Measurements from ENCODE around the gene PKP1.

The PKP1 gene

DNA sequence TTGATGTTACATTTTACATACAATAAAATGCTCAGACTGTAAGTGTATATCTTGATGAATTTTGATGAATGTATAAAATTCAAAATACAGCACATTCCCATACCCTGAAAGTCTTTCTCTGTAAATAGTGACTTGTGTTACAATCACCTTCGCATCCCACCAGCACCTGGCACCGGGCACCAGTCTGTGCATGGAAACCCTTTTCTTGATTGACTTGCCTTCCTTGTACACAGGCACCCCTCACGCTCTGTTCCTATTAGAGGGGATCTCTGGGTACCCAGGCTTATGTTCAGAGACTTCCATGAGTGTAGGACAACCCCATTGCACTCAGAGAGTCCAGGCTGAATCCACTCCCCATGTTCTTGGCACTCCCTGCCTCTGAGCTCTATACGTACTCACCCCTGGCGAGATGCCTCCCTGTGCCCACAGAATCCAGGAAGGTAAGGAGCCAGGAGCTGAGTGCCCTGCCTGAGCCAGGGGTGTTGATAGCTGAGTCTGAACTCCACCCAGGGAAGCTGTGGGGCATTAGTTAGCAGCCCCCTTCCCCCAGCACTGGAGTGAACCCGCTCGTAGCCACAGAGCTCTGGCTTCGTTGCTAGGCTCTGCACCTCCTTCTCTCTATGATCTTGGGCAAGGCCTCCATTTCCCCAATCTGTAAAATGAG lies 22.5 kb upstream of the PKP1 start:
- no peak for DNase-seq

DNA sequence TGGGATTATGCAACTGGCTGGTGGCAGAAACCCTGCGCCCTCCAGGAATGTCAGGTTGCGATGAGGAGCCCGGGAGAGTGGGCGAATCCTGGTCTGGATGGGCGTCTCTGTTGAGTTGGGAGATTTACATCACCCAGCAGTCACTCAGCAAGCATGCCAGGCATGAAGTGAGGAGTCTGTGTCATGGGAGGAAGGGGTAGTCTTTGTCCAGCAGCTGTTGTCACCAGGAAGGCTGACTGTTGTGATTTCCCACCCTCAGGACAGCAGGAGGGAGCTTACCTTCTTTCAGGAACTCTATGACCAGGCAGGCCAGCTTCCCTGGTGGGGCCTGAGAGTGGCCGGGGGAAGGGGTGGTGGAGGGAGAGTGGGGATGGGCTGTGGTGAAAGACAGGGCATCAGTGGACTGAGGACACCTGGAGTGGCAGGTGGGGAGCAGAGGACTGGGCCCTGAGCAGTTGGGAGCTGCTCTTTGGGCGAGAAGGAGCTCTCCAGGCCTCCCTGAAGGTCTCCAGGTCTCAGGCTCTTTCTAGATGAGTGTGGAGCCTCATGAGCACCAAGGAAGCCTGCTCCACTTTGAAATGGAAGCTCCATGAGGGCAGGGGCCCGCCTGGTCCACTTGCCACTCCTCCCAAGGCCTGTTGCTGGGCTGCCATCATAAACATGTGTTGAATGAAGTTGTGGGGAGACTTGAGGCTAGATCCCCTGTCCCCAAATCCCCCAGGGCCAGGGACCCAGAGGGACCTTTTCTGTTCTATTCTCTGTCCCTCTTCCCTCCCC lies 21.3 kb upstream of the PKP1 start:
- no peak for DNase-seq

DNA sequence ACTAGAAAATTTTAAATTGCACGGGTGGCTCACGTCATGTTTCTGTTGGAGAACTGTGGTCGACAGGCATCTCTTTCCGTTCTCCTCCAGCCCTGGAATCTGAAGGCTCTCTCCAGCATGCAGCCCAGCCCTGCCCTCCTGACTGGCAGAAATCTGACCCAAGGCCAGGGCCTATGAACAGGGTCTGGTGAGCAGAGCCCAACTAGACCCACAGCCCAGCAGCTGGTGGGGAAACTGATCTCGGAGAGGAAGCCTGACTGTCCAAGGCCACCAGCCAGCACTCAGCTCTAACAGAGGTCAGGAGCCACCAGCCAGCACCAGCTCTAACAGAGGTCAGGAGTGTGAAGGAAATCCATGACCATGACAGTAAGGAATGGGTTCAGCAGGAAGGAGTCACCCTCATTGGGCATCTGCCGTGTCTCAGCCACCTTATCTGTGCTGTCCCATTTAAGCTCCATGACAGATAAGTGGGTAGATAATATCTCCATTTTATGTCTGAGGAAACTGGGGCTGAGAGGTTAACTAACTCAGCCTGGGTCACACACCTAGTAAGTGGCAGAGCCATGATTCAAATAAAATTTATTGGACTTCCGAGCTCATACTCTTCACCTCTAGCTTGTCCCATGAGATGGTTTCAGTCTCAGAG lies 20.2 kb upstream of the PKP1 start:
- DNase-seq = no peak

DNA sequence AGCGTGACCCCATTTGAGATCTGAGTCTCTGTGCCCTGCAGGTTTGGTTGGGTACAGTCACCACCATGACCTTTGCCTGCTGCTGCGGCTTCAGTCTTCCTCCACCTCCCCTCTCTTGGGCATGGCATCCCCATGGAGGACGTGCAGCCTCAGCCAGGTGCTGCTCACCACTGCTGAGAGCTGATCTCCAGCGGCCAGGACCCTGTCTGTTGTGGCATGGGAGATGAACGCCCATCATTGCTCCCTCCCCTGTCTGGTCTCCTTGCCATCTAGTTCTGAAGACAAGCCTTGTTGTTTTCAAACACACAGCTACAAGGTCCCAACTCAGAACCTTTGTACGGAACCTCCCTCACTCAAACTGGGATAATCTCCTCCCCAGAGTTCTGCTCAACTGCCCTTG lies 19.2 kb upstream of the PKP1 start:
- DNase-seq = no peak

DNA sequence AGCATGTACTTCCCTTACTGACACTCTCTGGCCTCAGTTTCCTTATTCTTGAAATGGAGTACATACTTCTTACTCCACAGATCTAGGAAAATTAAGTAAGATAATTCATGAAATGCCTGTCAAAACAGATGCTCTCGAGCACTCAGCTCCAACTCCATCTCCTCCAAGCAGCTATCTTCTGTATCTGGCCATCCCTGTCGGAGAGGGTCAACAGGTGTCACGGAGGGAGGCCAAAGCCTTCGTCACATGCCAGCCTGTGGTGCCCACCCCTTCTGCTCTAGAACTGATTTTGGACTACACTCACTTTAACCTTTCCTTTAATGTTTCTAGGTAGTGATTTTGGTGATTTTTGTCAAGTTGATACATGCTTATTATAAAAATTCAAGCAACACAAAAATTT lies 18.8 kb upstream of the PKP1 start:
- no peak for DNase-seq

DNA sequence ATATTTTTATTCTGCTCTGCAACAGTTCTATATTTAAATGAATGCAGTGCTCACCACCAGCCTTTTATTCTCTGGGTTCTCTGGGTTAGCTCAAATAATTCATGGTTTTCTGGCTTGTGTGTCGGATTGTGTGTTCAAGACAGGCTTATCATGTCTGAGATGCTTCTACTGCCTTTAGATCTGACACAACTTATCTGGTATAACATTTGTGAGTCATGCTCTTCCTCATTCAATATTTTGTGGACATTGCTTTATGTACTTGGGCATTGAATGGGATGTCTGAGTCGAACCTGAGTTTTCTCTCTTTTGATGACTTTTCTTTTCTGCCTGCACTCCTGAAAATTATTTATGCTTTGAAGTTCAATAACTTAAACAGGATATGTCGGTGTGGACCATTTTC lies 17.6 kb upstream of the PKP1 start:
- DNase-seq = no peak

DNA sequence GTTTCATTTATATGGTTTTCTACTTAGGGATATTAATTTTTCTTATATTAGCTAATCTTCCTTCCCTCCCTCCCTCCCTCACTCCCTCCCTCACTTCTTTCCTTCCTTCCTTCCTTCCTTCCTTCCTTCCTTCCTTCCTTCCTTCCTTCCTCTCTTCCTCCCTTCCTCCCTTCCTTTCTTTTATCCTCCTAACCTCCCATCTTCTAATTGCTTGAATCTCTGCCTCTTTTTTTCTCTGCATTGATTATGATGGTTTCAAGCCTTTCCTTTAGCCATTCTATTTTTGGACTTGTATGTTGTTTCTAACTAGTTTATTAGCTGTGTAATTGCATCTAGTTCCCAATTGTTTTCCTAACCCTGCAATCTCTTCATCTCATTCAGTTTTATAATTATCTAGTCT lies 17.0 kb upstream of the PKP1 start:
- no peak for DNase-seq

DNA sequence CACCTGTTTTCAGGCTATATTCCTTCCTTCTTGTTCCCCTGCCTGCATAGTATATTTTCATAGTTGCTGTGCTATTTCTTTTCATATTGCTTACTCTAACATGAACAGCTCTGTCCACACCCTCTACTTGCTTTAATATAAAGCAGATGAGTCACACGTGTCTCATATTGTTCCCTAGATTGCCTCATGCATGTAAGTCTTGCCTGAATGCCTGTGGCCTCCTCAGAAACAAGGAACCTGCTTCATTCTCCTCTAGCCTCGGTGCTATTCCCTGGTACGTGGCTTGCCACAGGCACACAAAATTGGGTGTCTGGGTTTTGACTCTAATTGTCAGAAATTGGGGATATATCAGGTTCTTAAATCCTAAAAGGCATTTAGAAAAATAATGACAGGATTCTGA lies 16.5 kb upstream of the PKP1 start:
- peak in 1 of 3 experiments; percentile 15 for DNase-seq

DNA sequence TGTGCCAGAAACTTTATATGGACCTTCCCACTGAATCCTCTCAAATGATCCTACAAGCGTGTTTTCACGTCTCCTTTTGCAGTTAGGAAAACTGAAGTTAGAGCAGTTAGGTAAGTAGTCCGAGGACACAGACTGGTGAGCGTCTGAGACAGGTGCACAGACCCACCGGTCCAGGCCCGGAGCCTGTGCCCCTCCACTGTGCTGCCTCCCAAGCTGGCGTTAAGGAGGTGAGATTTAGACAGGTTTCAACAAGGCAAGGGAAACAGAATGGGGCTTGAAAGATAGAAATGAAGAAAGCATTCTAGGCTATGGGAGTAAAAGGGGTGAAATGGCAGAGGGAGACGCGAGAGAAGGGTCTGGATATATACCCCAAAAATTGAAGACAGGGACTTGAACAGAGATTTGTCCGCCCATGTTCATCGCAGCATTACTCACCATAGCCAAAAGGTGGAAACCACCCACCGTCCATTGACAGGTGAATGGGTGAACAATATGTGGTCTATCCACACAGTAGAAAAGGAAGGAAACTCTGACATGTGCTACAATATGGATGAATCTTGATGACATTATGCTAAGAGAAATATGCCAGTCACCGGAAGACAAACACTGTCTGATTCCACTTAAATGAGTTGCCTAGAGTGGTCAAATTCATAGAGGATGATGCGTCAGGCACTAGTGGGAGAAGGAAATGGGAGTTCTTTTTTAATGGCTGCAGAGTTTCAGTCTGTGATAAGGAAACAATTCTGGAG lies 15.7 kb upstream of the PKP1 start:
- DNase-seq = no peak

DNA sequence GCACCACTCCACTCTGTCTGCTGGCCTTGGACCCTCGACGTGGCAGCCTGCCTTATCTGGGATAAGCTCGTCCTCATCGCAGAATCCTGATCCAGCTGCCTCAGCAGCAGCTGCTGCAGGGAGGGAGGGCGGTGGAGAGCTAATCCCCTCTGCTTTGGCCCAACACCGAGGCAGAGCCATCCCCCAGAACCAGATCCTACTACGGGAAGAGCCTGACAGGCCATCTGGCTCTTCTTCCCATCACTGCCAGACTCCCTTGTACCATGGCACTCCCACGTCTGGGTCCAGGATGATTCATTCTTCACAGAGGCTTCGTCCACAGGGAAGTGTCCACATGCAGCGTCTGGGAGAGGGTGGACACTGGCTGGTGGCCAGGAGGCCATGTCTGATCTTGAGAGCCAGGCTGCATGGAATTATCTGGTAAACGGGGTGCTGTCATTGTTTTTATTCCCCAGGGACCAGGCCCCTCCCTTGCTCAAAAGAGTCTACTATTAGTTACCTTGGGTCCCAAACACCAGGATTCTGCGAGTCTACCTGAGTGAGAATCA lies 14.6 kb upstream of the PKP1 start:
- no peak for DNase-seq

DNA sequence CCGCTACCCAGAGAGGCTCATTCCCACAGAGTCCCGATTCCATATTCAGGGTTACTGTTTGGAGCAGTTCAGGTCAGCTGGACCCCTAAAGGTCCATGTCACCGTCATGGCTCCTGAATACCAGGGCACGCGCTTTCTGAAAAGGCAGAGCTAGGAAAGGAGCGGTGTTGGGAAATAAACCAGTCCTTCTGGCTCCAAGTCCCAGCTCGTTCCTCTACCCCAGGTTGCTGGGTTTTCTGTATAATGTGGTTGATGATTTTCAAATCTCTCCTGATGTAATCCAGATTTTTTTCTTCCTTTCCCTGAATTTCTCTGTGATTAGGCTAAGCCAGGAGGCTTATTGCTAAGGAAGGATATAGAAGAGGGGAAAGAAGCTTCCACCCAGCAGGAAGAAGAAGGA lies 14.0 kb upstream of the PKP1 start:
- no peak for DNase-seq

DNA sequence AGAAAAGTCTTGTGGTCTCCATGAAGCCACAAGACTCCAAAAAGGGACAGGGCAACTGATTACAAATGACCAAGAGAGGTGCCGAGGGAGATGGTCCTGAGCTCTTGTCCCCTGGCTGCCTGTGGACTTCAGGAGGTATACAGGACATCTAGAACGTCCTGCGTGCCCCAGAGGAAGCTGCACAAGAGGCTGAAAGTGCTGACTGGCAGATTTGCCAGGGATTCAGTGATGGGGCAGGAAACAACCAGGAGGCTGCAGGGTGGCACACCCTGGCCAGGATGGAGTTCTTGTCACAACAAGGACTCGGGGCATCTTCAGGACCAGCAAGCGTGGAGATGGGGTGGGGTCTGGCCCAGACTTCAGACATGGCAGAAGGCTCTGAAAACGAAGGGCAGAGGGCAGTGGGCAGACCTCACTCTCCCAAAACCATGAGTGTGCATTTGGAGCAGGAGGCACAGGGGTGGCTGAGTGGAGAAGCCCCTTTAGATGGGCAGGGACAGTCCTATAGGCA lies 13.4 kb upstream of the PKP1 start:
- no peak for DNase-seq

DNA sequence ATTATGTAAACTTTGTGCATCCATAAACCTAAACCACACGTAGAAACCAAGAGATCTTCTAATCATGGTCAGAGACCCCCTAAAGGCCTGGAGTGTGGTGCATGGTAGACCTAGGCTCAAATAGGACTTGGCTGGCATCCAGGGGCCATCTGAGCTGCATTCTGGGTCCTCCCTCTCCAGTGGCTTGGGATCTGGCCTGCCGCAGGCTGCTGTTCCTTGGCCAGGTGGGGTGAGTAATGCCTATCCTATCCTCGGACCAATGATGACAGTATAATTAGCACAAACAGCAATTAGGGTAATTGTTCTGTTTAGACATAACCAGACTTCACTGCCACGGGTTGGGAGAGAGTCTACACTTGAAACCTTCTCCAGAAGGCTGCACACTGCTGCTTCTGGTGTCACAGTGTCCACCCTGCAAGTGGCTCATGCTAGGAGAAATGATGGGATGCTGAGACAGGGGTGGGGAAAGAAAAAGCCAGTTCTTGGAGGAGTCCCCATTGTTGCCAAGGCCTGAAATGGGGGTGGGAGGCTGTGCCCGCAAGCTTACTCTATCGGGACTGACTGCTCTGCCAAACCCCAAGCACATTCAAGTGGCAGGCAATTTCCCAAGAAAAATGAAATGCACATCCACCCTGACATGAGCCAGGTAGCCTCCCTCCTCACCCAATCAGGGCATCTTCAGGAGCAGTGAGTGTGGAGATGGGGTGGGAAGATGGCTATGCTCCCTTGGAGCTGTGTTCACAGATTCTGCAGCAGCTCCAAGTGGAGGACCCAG lies 12.5 kb upstream of the PKP1 start:
- DNase-seq = peak in 2 of 3 experiments; percentile 46 to 77

DNA sequence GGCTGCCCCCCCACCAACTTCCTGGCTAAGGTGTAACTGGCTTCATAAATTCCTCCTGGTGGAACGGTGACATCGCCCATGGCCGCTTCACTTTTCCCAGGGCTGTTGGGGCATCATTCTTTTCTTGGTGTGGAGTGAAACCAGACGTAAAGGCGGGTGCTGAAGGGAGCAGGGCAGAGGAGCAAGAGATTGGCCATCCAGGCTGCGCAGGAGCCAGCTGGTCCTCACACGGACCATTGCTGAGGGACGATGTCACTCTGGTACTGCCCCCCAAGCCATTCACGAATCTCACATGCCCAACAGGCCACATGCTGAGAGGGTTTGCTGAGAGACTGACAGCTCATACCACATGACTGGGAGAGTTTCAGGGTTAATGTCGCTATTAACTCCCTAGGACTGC lies 10.5 kb upstream of the PKP1 start:
- DNase-seq = no peak

DNA sequence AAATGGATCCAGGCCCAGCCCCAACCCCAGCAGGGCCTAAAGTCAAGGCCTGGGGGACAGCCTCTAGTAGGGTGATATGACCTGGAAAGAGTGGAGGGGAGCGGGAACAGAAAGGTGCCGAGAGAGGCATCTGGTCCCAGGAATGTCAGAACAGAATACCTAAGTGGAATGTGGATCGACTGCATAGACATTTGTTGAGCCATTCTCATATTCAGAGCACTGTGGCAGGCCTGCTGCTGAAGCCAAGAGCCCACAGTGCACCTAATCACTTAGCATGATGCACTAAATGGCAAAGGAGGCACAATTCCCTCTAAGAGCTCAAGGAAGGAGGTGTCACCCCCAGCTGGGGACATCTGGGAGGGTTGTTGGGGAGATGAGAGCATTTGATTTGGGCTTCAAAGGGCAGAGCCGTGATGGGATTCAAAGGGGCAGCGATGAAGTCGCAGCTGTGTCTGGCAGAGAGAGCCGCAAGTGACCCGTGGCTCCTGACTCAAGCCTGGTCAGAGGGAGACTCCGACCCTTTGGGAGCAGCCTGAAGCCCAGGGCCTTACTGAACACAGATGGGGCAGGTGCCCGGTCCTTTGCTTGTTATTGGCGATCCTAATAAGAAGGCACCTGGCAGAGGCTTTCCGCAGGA lies 8.6 kb upstream of the PKP1 start:
- no peak for DNase-seq

DNA sequence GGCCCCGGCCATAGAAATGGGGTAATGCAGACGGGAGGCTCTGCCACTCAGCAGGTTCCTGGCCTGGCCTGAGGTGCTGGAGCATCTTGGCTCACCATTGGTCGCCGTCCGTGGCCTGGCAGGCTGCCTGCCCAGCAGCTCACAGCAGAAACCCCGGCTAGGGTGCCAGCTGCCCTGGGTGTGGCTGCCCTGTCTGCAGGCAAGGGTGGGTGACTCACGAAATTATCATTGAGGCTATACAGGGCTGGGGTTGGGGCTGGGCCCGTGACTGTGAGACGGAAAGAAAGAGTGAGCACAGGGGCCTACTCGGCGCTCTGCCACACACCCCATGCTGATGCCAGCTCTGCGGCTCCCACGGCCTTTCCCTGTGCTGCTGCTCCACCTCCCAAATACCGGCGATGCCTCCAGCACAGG lies 8.0 kb upstream of the PKP1 start:
- no peak for DNase-seq

DNA sequence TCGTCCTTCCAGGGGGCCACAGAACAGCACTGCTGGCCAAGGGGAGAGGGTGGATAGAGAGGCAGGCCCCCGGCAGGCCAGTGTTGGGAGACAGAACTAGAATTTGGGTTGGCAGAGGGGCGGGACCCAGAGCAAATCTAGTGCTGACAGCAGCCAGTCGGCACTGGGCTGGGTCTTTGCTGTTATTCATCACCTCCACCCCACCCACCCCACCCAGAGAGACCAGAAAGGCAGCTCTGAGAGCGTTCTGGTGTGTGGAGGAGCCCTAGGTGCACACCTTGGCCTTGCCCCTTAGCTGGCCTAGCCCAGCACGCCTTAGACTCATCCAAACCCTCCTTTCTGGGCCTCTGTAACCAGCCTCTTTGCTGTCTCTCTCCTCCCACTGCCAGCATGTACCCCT lies 6.4 kb upstream of the PKP1 start:
- DNase-seq = no peak

DNA sequence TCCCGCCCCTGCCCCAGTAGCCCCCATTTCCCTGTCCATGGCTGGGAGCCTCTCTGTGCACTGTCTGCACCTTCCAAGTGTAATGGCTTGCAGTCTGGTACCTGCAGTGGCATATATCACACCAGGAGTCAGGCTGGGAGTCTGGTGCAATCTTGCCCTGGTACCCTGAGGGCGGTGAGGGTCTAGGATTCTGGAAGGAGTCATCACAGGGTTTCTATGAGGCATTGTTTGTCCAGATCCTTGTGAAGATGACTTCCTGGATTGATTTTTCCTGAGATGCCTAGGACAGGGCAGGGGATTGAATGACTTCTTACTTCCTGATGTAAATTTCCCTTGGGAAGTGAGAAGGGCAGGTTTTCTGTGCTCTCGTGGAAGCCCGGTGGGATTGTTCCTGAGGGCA lies 5.9 kb upstream of the PKP1 start:
- DNase-seq = no peak

DNA sequence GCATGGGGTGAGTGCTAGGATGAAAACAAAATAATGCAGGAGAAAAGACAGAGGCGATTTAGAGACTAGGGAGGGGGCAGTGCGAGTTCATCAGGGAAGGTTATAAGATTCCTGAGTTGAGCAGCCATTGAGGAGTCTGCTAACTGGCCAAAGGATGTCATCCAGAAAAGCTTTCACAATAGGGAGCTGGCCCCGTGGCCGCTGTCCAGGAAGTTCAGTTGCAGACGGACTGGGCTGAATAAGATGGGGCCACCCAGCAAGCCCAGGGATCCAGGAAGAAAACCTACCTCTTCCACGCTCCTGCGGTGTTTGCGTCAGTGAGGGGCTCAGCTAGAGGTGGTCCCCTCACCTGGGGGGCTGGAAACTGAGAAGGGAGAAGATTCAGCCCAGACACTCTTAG lies 4.0 kb upstream of the PKP1 start:
- DNase-seq = no peak

DNA sequence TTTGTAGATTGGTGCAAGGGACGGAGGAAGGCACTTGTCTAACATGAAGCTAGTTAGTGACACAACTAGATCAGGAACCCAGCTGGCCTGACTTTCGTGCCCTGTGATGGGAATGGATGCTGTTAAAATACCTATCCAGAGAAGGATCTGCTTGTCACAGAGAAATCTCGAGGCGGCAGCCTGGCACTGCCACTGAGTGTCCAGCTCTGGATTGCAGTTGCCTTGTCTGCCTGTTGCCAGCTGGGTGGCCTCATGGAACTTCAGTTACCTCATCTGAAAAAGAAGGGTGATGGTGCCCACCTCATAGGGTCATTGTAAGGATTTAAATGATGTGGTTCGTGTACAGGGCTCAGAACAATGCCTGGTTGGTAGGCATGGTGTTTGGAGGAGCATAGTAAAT lies 2.4 kb upstream of the PKP1 start:
- DNase-seq = no peak

DNA sequence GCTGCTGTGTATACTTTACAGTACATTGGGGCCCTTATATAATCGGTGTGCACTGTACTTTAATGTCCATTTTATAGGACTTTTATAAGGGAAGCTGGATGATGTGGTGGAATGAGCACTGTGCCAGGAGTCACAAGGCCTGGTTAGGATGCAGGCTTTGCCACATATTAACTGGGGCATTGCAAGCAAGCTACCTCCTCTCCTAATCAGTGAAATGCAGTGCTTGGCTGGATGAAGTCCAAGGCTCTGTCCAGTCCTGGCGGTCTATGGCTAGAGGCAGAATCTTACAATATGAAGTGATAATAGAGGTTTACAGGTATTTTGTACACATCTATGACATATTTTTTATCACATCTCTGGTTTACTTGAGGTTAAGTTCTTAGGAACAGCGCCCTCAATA lies 1.7 kb upstream of the PKP1 start:
- DNase-seq = no peak

DNA sequence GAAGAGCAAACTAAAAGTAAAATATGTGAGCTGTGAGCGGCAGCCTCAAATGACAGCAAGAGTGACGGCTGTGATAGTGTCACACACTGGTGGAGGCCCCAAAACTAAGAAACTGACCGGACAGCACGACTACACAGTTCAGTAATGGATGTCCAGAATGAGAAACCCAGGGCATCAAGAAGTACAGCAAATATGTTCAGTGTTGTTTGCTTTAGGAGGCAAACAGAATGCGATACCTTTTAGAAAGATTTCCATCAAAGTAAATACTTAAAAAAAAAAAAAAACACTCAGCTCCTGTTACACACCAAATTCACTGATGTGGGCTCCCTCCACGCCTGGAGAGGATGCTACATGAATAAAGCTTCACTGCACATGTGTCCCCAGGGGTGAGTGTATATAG lies 1.1 kb upstream of the PKP1 start:
- peak in 1 of 3 experiments; percentile 5 for DNase-seq

Measured in NCI-H1417 (cell line).